Measurements from ENCODE around the gene NR6A1. TPM values are rescaled to one million over a fixed set of nuclear protein-coding genes. Genes with fewer than 3 reads are reported as not detected.

Gene NR6A1
- total and polyA plus RNA-seq, 2 of the 13 experiments (the other 11 are each of a cell fraction or from before 2014, with no cell fraction given) = 28.1 to 31.5 TPM

- ATAC-seq (no peak), DNase-seq (ENCODE audit: low spot score) (no peak), FAIRE-seq (no peak)
- Histone ChIP-seq H3K4me2 (ENCODE audit: low read depth, low read length) (no peak overlapping the region), H2AFZ (ENCODE audit: low read length) (no peak overlapping the region), H3K4me3 (replicated peaks in 1 of 3; ENCODE audit: insufficient read depth in 1 of 3, low read depth in 2 of 3, low read length in 3 of 3) (no peak overlapping the region), H3K36me3 (replicated peaks in 1 of 2; ENCODE audit: control insufficient read depth in 1 of 2, insufficient read depth in 2 of 2, low read length in 2 of 2) (peaks cover 3 to 7% of the 10 kb centered on the region in 2 experiments; a peak in 2 of 5 replicates), H3K4me1 (ENCODE audit: insufficient read depth, low read length) (peaks cover 27% of the 10 kb centered on the region), H4K20me1 (ENCODE audit: insufficient read depth, low read length) (no peaks in the 10 kb centered on the region), H3K27me3 (ENCODE audit: control insufficient read depth in 1 of 2, insufficient read depth in 2 of 2, low read length in 2 of 2) (no peaks in the 10 kb centered on the region), H3K27ac (ENCODE audit: extremely low read length, insufficient read depth, low read length) (no peak overlapping the region), H3K9ac (ENCODE audit: insufficient read depth, low read depth, low read length) (no peak overlapping the region), H3K9me3 (ENCODE audit: low read length) (no peaks in the 10 kb centered on the region), H3K79me2 (ENCODE audit: insufficient read depth, low read length) (peaks cover 3% of the 10 kb centered on the region)
- intact Hi-C loops (cut with micrococcal nuclease; ENCODE audit: unreplicated experiment) = no loop called here
- in situ Hi-C loops (cut with HindIII; ENCODE audit: extremely low pct_ligation_motif_present, low pct_unique_long_range_greater_than_20kb) = no loop called here
- ChIA-PET CTCF (ENCODE audit: low intra/inter-chr PET ratio, low total read pairs) (no interaction called here), POLR2A (interaction anchor here (0.9 kb wide), 1 partner anchor 24 kb away, joined by 5 read pairs; no protein-coding TSS in a partner anchor)
- TF ChIP-seq TBL1XR1 (IDR thresholded peaks at IDR 0.05; ENCODE audit: borderline replicate concordance, low read length, partially characterized antibody) (no peak), RAD21 (CRISPR knock-in tag; IDR thresholded peaks at IDR 0.05) (no peak), ZBTB37 (CRISPR knock-in tag; IDR thresholded peaks at IDR 0.05) (no peak), IRX3 (CRISPR knock-in tag; IDR thresholded peaks at IDR 0.05; ENCODE audit: borderline replicate concordance, low read depth) (no peak), ZSCAN9 (CRISPR knock-in tag; IDR thresholded peaks at IDR 0.05; ENCODE audit: borderline replicate concordance) (no peak), KDM4B (CRISPR knock-in tag; IDR thresholded peaks at IDR 0.05) (no peak), GRHL1 (CRISPR knock-in tag; conservative IDR thresholded peaks at IDR 0.05) (no peak), DR1 (CRISPR knock-in tag; IDR thresholded peaks at IDR 0.05) (no peak), SRSF1 (optimal IDR thresholded peaks at IDR 0.05; ENCODE audit: low read depth, low read length) (no peak), TCF7L2 (IDR thresholded peaks at IDR 0.05; ENCODE audit: low read depth, low read length) (no peak), POLR2G (IDR thresholded peaks at IDR 0.05; ENCODE audit: low read depth, low read length) (no peak)
- 96% methylated on average over 3 of the region's 3 CpGs for WGBS (ENCODE audit: low lambda C conversion rate)
- BruUV-seq (replicated peaks) = no TSS peak
Observed at GRCh38 chr9:124683043-124683442, 88.1 kb downstream of the NR6A1 start.
